H1 (cell line): Measurements from ENCODE around the gene AGAP1. TPM values are rescaled to one million over a fixed set of nuclear protein-coding genes. Genes with fewer than 3 reads are reported as not detected.

ENCODE experiments used
- CTCF ChIA-PET: fragments of 300-600 bp; sonication (Branson Sonifier 250); formaldehyde crosslinking; loops from one replicate; lab custom pipeline; 2021; ENCODE audit not compliant: partially characterized antibody; lab: Charles Lee
- POLR2A ChIA-PET: fragments of 300-600 bp; sonication (Branson Sonifier 250); formaldehyde crosslinking; loops from one replicate; lab custom pipeline; 2021; ENCODE audit warnings: inconsistent platforms; ENCODE audit not compliant: partially characterized antibody; lab: Charles Lee
- DNase-seq, 2 experiments: peaks; one replicate each; pipeline versions ENCODE4 v3.0.0 to v3.0.0-alpha.2; 2010 to 2022; ENCODE audit warnings: low spot score in 2 of 2, low read depth in 1 of 2, mixed read lengths in 1 of 2
- FAIRE-seq: peaks from 2 replicates; lab custom pipeline; 2011; peaks lifted over from hg19 to GRCh38; lab: Jason Lieb, UNC
- H2AFZ ChIP-seq: 2 replicates; pipeline ENCODE4 v1.8.1; 2012; ENCODE audit warnings: low read length, inconsistent platforms
- H2AK5ac ChIP-seq: 2 replicates; pipeline ENCODE4 v1.6.1; 2013; ENCODE audit warnings: low read depth, low read length
- H2BK120ac ChIP-seq: replicated peaks from 2 replicates; pipeline ENCODE3; 2013; ENCODE audit warnings: low read depth, low read length, inconsistent platforms
- H2BK12ac ChIP-seq: 2 replicates; pipeline ENCODE4 v1.6.1; 2013; ENCODE audit warnings: low read depth, low read length
- H2BK15ac ChIP-seq: 2 replicates; pipeline ENCODE4 v1.6.1; 2013; ENCODE audit warnings: low read length
- H2BK20ac ChIP-seq: 2 replicates; pipeline ENCODE4 v1.6.1; 2013; ENCODE audit warnings: low read length
- H2BK5ac ChIP-seq: 2 replicates; pipeline ENCODE4 v1.6.1; 2013; ENCODE audit warnings: low read depth, low read length
- H3K14ac ChIP-seq: 2 replicates; pipeline ENCODE4 v1.6.1; 2013; ENCODE audit warnings: inconsistent platforms; ENCODE audit not compliant: insufficient read length
- H3K18ac ChIP-seq: 2 replicates; pipeline ENCODE4 v1.6.1; 2013; ENCODE audit warnings: low read length; ENCODE audit errors: extremely low read depth
- H3K23ac ChIP-seq: 2 replicates; pipeline ENCODE4 v1.6.1; 2013; ENCODE audit warnings: inconsistent platforms; ENCODE audit not compliant: insufficient read length
- H3K23me2 ChIP-seq: 2 replicates; pipeline ENCODE4 v1.6.1; 2013; ENCODE audit warnings: low read depth, low read length
- H3K27ac ChIP-seq: 2 replicates; pipeline ENCODE4 v1.6.1; 2011; ENCODE audit warnings: low read depth, low read length, inconsistent platforms
- H3K27me3 ChIP-seq, 4 experiments: replicated peaks in 1 of 4; 1 replicate in 1 of 4; 2 replicates in 3 of 4; pipeline versions ENCODE4 v1.6.1 to v1.8.1; 2011 to 2013; ENCODE audit warnings: low read length in 3 of 4, mild to moderate bottlenecking in 3 of 4, inconsistent platforms in 2 of 4, mixed read lengths in 2 of 4, moderate library complexity in 1 of 4; ENCODE audit not compliant: control insufficient read depth in 3 of 4, insufficient read depth in 3 of 4; ENCODE audit errors: extremely low read depth in 1 of 4
- H3K36me3 ChIP-seq, 4 experiments: 2 replicates each; pipeline versions ENCODE4 v1.6.1 to v1.8.1; 2011 to 2013; ENCODE audit warnings: mild to moderate bottlenecking in 4 of 4, low read length in 3 of 4, moderate library complexity in 2 of 4, control low read depth in 1 of 4, inconsistent platforms in 1 of 4; ENCODE audit not compliant: insufficient read depth in 4 of 4, control insufficient read depth in 2 of 4
- H3K4ac ChIP-seq: replicated peaks from 2 replicates; pipeline ENCODE3; 2013; ENCODE audit warnings: low read length, low read depth, mixed read lengths, inconsistent platforms; ENCODE audit not compliant: insufficient read length
- H3K4me1 ChIP-seq, 4 experiments: replicated peaks in 1 of 4; 1 replicate in 1 of 4; 2 replicates in 3 of 4; pipeline versions ENCODE4 v1.6.1 to v1.8.1; 2011 to 2013; ENCODE audit warnings: low read length in 3 of 4, inconsistent platforms in 2 of 4, mixed read lengths in 1 of 4; ENCODE audit not compliant: insufficient read depth in 4 of 4, control insufficient read depth in 3 of 4
- H3K4me2 ChIP-seq, 2 experiments: 2 replicates each; pipeline versions ENCODE4 v1.6.1 to v1.8.1; 2011 to 2013; ENCODE audit warnings: low read depth in 2 of 2, low read length in 2 of 2, control low read depth in 1 of 2, inconsistent platforms in 1 of 2, mild to moderate bottlenecking in 1 of 2; ENCODE audit not compliant: insufficient read depth in 1 of 2
- H3K4me3 ChIP-seq, 4 experiments: fragments of 200-600, 300-600 bp in 1 of 4; sonication (generic), shearing (Covaris generic), sonication (Bioruptor Twin) in 1 of 4; 2 replicates each; pipeline versions ENCODE4 v1.5.1 to v1.8.1; 2011 to 2016; ENCODE audit warnings: low read length in 4 of 4, low read depth in 3 of 4, control low read depth in 2 of 4, inconsistent platforms in 2 of 4, mild to moderate bottlenecking in 2 of 4, mixed read lengths in 1 of 4, moderate library complexity in 1 of 4; ENCODE audit not compliant: insufficient read depth in 2 of 4; ENCODE audit errors: extremely low read depth in 1 of 4
- H3K56ac ChIP-seq: replicated peaks from 2 replicates; pipeline ENCODE3; 2013; ENCODE audit warnings: low read depth, mild to moderate bottlenecking, mixed read lengths, low read length, inconsistent platforms; ENCODE audit not compliant: insufficient read length
- H3K79me1 ChIP-seq: 2 replicates; pipeline ENCODE4 v1.6.1; 2013; ENCODE audit warnings: low read depth, low read length, control low read depth
- H3K79me2 ChIP-seq, 2 experiments: 2 replicates each; pipeline versions ENCODE4 v1.6.1 to v1.8.1; 2012 to 2013; ENCODE audit warnings: low read length in 2 of 2, mild to moderate bottlenecking in 2 of 2, inconsistent platforms in 1 of 2; ENCODE audit not compliant: insufficient read depth in 2 of 2, control insufficient read depth in 1 of 2
- H3K9ac ChIP-seq, 4 experiments: replicated peaks in 1 of 4; 1 replicate in 1 of 4; 2 replicates in 3 of 4; pipeline versions ENCODE4 v1.6.1 to v1.8.1; 2011 to 2013; ENCODE audit warnings: low read depth in 3 of 4, low read length in 3 of 4, control low read depth in 2 of 4, mild to moderate bottlenecking in 2 of 4, moderate library complexity in 2 of 4, inconsistent platforms in 1 of 4; ENCODE audit errors: extremely low read depth in 1 of 4
- H3K9me3 ChIP-seq, 2 experiments: 2 replicates each; pipeline versions ENCODE4 v1.6.1 to v1.8.1; 2012 to 2013; ENCODE audit warnings: mild to moderate bottlenecking in 2 of 2, moderate library complexity in 2 of 2, control low read depth in 1 of 2, inconsistent platforms in 1 of 2, low read depth in 1 of 2, low read length in 1 of 2, mixed read lengths in 1 of 2; ENCODE audit not compliant: insufficient read depth in 2 of 2
- H4K20me1 ChIP-seq, 2 experiments: replicated peaks in 1 of 2; 2 replicates each; pipeline versions ENCODE3 to v1.8.1; 2011 to 2013; ENCODE audit warnings: inconsistent platforms in 2 of 2, low read length in 2 of 2, mild to moderate bottlenecking in 1 of 2; ENCODE audit not compliant: insufficient read depth in 2 of 2, control insufficient read depth in 1 of 2
- H4K5ac ChIP-seq: 2 replicates; pipeline ENCODE4 v1.6.1; 2013; ENCODE audit warnings: low read length, low read depth, mixed read lengths, inconsistent platforms; ENCODE audit not compliant: insufficient read length
- H4K8ac ChIP-seq: 2 replicates; pipeline ENCODE4 v1.8.0; 2013; ENCODE audit warnings: mild to moderate bottlenecking, moderate library complexity, low read length, inconsistent platforms; ENCODE audit not compliant: insufficient read depth; ENCODE audit errors: extremely low read depth
- H4K91ac ChIP-seq: replicated peaks from 2 replicates; pipeline ENCODE3; 2013; ENCODE audit warnings: low read length, mixed read lengths, inconsistent platforms; ENCODE audit not compliant: insufficient read length
- CBX5 ChIP-seq: fragments of 300-800, 300-1000 bp; sonication (generic); IDR thresholded peaks from 2 replicates; pipeline ENCODE4 v1.7.1; 2016; ENCODE audit warnings: antibody characterized with exemption, low read length, low read depth
- HDAC2 ChIP-seq, 2 experiments: fragments of 300-600 bp in 1 of 2; sonication (generic) in 1 of 2; IDR thresholded peaks; 2 replicates each; pipeline ENCODE4 v1.6.1; 2011 to 2012; ENCODE audit warnings: low read depth in 2 of 2, low read length in 2 of 2, mild to moderate bottlenecking in 2 of 2, moderate library complexity in 2 of 2, borderline replicate concordance in 1 of 2, inconsistent platforms in 1 of 2
- NANOG ChIP-seq: IDR thresholded peaks from 2 replicates; pipeline ENCODE4 v1.6.1; 2011; ENCODE audit warnings: low read length, low read depth, mild to moderate bottlenecking, inconsistent platforms; ENCODE audit not compliant: insufficient read depth, poor library complexity, severe bottlenecking
- USF2 ChIP-seq: IDR thresholded peaks from 2 replicates; pipeline ENCODE4 v1.6.1; 2011; ENCODE audit warnings: low read length, improper control_type of control experiment
- WGBS, 2 experiments: shearing (Covaris generic) in 1 of 2; methylation state at CpG; one replicate each; pipeline versions ENCODE4 v1.1.6 to v1.1.7; 2013 to 2015; ENCODE audit warnings: low lambda C conversion rate in 2 of 2, mixed read lengths in 2 of 2, inconsistent platforms in 1 of 2, low coverage in 1 of 2, missing lambda C conversion rate in 1 of 2; ENCODE audit not compliant: insufficient replicate concordance in 2 of 2, insufficient coverage in 1 of 2, insufficient read length in 1 of 2; ENCODE audit errors: extremely low coverage in 1 of 2, missing lambda C conversion rate in 1 of 2; 5-methylcytosine and 5-hydroxymethylcytosine counted together
- polyA plus RNA-seq, 7 experiments: library from polyadenylated mRNA; depleted of rRNA in 3 of 7; stranded (reverse) in 5 of 7; unstranded in 2 of 7; fragments of >200 nt in 5 of 7; fragments of 200-250 nt in 2 of 7; gene quantifications; 1 replicate in 5 of 7; 2 replicates in 1 of 7; 4 replicates in 1 of 7; pipeline versions ENCODE4 v1.2.1 to v1.2.3, GENCODE V29; 2011 to 2013; ENCODE audit warnings: missing spikeins in 2 of 7, mixed read lengths in 2 of 7
- total RNA-seq: library from RNA; stranded (reverse); fragmentation: NEBNext Ultra II Directional; extraction: Animal tissue kit (Norgen Biotek cat#: 25700); gene quantifications from 2 replicates; pipeline ENCODE4 v1.2.1, GENCODE V29; 2021

The AGAP1 gene
- total and polyA plus RNA-seq, 2 of the 8 experiments (the other 6 are each of a cell fraction or from before 2014, with no cell fraction given) = 18.1 to 39.4 TPM

DNA sequence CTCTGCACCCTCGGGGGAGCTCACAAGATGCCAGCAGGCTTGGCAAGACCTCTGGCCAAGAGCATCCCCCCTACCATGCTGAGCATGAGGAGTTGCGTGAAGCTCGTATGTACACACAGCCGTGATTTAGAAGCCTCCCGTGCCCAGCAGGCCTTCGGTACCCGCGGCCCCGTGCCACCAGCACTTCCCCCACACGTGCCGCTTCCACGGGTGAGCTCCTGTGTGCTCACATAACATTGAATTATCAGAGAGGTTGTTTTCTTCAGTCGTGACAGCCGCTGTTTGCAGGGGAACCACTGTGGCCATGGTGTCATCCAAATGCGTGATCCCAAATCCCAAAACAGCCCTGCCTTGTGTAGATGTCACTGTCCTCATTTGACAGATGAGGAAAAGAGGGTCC is 621.1 kb downstream of the AGAP1 start:
- H2AFZ ChIP-seq = no peak overlapping the region
- no peaks in the 10 kb centered on the region for H3K79me2 ChIP-seq
- H3K4ac ChIP-seq = no peak overlapping the region
- peaks cover 0 to 15% (median 10%) of the 10 kb centered on the region in 4 experiments; a peak in 6 of 7 replicates for H3K27me3 ChIP-seq
- DNase-seq = no peak
- no peak overlapping the region for H2BK5ac ChIP-seq
- no peak overlapping the region for H4K91ac ChIP-seq
- H3K9me3 ChIP-seq = no peaks in the 10 kb centered on the region
- H2BK120ac ChIP-seq = no peak overlapping the region
- no peaks in the 10 kb centered on the region for H3K79me1 ChIP-seq
- no peak overlapping the region for H3K9ac ChIP-seq
- FAIRE-seq = no peak
- H3K36me3 ChIP-seq = no peaks in the 10 kb centered on the region; a peak in 1 of 8 replicates
- no peak overlapping the region for H3K27ac ChIP-seq
- H3K23me2 ChIP-seq = no peaks in the 10 kb centered on the region
- H3K23ac ChIP-seq = no peak overlapping the region
- H4K5ac ChIP-seq = no peak overlapping the region
- peaks cover 0 to 6% (median 4%) of the 10 kb centered on the region in 4 experiments; a peak in 5 of 7 replicates for H3K4me1 ChIP-seq
- no peak overlapping the region for H2BK12ac ChIP-seq
- no peak overlapping the region; a peak in 1 of 4 replicates for H3K4me2 ChIP-seq
- no peak overlapping the region for H3K4me3 ChIP-seq
- WGBS, 2 experiments = 93% methylated on average over 15 of the region's 15 CpGs; no CpG with 5 or more reads in 1 of the 2 experiments
- POLR2A ChIA-PET = no interaction called here
- H4K20me1 ChIP-seq = peaks cover 6 to 15% of the 10 kb centered on the region in 2 experiments
- H2BK20ac ChIP-seq = no peak overlapping the region
- no peak overlapping the region for H2BK15ac ChIP-seq
- no peak overlapping the region for H3K18ac ChIP-seq
- CTCF ChIA-PET = interaction anchor here (0.9 to 2.4 kb wide), 9 partner anchors 11 to 221 kb away, joined by 3 to 10 read pairs (median 3); no protein-coding TSS in a partner anchor
- no peak overlapping the region for H3K14ac ChIP-seq
- H4K8ac ChIP-seq = no peak overlapping the region
- no peak overlapping the region for H2AK5ac ChIP-seq
- H3K56ac ChIP-seq = no peak overlapping the region
- TF ChIP-seq HDAC2 (IDR thresholded peaks at IDR 0.05; ENCODE audit: borderline replicate concordance in 1 of 2, low read depth in 2 of 2, low read length in 2 of 2) = no peak
- TF ChIP-seq NANOG = no peak
- no peak for TF ChIP-seq USF2
- no peak for TF ChIP-seq CBX5
